LHCN-M2 (cell line): ENCODE measurements around the gene PPRC1. TPM values are rescaled to one million over a fixed set of nuclear protein-coding genes. Genes with fewer than 3 reads are reported as not detected.
A peak's percentile ranks its signal among the peaks of the same experiment; 100 is the strongest.

Experiments used
- DNase-seq: peaks from one replicate; pipeline ENCODE4 v3.0.0-alpha.2; 2012; ENCODE audit warnings: low read depth
- polyA plus RNA-seq: library from polyadenylated mRNA; unstranded; fragments of >200 nt; gene quantifications from one replicate; pipeline ENCODE4 v1.2.1, GENCODE V29; 2012; ENCODE audit warnings: missing spikeins
- total RNA-seq: library from RNA; depleted of rRNA; stranded (reverse); fragments of >200 nt; gene quantifications from 2 replicates; pipeline ENCODE4 v1.2.3, GENCODE V29; 2014; rRNA removed

The PPRC1 gene
- 23.1 and 26.0 TPM in 2 replicates for total RNA-seq
- 17.5 TPM for polyA plus RNA-seq

GRCh38 chr10:102132563-102133372, at the start of gene PPRC1:
PPRC1 (plus strand) TSS chr10:102133040; CDS start chr10:102133069, 29 bp downstream.
- peak; percentile 99 for DNase-seq

- DNase-seq, result no peak
Measured at GRCh38 chr10:102083541-102083940, 49.3 kb upstream of the PPRC1 start.

- no peak for DNase-seq
Measured at GRCh38 chr10:102085336-102085735, 47.5 kb upstream of the PPRC1 start.

- DNase-seq, result no peak
Measured at GRCh38 chr10:102086196-102086595, 46.6 kb upstream of the PPRC1 start.

DNA sequence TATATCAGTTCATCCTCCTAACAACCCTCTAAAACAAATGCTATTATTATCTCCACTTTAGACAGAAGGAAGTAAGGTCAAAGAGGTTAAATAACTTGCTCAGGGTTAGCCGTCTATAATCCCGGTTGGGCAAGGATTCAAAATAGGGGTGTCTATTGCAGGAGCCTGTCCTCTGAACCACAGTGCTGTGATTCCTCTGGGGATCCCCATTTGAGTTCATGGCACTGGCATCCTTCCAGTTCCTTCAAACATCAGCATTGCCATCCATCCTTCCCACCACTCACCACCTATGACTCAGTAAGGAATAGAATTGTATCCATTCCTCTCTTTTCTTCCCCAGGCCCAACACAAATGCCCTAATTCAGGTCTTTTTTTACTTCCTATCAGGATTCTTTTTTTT, 42.1 kb upstream of the PPRC1 start:
- DNase-seq, result peak; percentile 77

GRCh38 chr10:102096449-102096848, 36.4 kb upstream of the PPRC1 start:
- DNase-seq, result no peak

GRCh38 chr10:102101152-102101551, 31.7 kb upstream of the PPRC1 start:
- DNase-seq, result no peak

- DNase-seq, result no peak
Measured at GRCh38 chr10:102102421-102102820, 30.4 kb upstream of the PPRC1 start.

- DNase-seq, result peak; percentile 36
Measured at GRCh38 chr10:102106998-102107397, 25.8 kb upstream of the PPRC1 start.

- DNase-seq, result no peak
Measured at GRCh38 chr10:102109166-102110116, 23.4 kb upstream of the PPRC1 start.

GRCh38 chr10:102111276-102111675, 21.6 kb upstream of the PPRC1 start:
- DNase-seq, result no peak

DNA sequence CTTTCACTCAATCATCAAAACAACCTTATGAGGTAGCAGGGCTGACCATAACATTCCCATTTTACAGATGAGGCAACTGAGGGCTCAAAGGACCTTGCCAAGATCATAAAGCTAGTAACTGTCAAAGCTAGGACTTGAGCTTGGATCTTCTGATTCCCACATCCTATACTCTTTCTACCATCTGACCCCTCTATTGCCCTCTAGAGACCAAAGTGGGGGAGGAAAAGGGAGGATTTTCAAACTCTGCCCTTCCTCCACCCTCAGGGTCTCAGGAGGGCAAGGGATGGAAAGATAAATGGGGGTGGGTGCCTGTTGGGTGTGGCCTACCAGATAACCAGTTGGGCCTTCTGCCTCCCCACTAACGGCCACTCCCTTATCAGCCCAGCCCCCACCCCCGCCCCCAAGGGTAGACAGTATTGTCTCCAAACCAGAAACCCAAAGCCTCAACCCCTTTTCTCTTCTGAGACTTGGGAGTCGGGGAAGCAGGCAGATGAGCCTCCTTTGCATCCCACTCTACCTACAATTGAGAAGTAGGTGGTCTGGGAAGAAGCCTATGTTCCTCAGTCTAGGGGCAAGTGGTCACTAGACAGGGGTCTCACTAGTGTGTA, 20.5 kb upstream of the PPRC1 start:
- DNase-seq, result peak; percentile 31

DNA sequence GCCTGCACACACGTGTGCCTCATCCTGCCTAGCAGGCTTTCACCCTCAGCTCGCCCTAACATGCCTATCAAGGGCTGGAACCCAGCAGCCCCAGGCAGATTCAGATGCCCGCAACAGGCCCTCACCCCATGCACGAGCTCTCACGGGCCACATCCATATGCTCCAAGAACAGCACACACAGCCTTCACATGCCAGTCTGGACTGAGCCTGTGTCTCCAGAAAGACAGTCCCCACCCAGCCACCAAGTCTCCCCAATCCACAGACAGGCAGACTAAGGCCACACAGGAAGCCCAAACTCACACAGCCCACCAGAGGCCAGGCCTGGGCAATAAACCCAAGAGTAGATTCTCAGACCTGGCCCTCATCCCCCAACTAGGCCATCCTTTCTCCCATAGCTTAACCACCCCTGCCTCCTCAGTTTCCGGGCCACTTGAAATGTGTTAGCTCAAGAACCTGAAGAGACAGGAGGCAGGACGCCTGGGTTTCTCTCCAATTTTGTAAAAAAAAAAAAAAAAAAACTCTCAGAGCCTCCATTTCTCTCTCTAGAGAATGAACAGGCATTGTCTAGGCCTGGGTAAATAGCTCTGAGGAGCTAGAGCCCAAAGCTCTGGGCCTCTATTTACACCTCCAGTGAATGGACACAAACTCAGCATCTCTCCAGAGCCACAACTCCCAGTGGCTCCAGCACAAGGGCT, 19.4 kb upstream of the PPRC1 start:
- DNase-seq, result no peak

GRCh38 chr10:102113956-102114857, 18.6 kb upstream of the PPRC1 start:
- DNase-seq, result peak; percentile 49

DNA sequence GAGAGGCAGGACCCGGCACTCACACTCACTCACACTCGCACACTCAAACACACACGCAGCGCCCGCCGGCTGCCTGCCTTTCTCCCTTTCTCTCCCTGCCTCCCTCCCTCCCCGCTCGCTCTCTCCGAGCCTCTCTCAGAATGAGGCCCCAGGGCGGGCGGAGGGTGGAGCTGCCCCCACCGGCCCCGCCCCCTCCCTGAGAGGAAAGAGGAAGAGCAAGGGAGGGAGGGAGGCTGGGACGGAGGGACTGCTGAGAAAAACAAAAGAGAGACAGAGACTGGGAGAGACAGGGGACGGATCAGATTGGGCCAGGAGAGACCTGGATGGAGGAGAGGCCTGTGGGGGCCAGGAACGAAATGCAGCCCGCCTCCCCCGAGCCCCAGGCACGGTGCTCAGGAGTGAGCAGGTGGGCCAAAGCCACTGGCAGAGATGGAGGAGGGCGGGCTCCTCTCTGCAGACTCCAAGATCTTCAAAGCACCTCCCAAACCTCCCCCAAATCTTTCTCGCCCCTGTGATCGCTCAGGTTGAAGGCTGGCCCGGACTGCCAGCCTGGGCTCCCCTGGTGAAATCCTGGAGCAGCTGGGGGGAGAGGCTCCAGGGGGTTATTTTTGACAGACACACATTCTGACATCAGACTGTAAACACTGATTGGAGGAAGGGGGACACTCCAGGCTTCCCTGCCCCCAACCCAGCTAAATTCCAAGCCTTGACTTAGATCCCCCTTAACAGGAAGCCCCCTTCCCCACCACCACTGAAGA, 17.8 kb upstream of the PPRC1 start:
- DNase-seq, result peak; percentile 83

DNA sequence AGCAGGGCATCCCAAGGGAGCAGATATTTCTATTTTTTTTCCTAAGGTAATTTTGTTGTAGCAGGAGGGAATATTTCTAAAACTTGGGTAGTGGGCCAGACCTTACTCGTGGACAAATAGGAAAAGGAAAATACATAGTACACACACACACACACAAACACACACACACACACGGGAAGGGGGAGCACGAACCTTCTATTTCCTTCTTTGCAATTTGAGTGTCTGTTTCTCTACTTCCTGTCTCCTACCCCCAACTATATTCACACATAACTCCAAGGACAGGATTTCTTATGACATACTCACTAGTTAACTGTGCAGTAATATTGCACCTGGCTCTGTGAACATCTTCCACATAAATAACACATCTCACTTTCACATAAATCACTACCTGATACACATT, 17.1 kb upstream of the PPRC1 start:
- no peak for DNase-seq

DNA sequence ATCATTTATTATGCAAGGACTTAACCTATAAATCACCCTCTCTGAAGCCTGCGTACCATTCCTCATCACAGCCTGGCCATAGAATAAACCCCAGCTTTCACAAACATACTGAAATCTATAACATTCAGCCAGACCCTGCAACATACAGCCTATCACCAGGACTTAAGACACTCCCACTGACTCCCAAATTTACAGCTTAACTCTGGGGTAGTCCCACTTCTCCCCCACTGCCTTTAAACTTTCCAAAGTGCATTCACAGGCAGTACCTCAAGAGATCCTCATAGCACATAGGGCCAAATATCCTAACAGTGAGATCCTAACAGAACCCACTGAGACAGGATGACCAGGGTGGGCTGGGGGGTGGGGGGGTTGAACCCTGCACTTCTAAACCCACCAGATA, 16.2 kb upstream of the PPRC1 start:
- no peak for DNase-seq

GRCh38 chr10:102117391-102118159, 15.3 kb upstream of the PPRC1 start:
- DNase-seq, result peak; percentile 72

DNA sequence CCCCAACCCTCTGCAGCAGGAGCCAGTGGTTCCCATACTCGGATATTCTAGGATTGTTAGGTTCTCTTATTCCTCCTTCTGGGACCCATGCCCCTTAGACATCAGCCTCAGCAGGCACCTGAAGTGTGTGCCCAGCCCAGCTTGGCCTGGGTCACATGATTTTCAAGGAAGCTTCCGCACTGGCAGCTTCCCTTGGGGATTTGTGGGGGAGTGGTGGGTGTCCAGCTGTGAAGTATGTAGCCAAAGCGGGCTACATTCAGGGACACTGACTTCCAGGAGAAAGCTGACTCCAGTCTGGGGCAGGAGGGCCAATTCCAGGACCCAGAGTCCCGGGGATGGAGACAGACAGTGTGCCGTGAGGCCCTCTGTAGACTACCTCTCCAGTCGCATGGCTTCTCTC, 14.0 kb upstream of the PPRC1 start:
- peak; percentile 48 for DNase-seq
